Calu3 (cell line): Measurements from ENCODE around the gene SPAG16. TPM values are rescaled to one million over a fixed set of nuclear protein-coding genes. Genes with fewer than 3 reads are reported as not detected.
A peak's percentile ranks its signal among the peaks of the same experiment; 100 is the strongest.

Source experiments
- BruUV-seq: library from RNA; stranded (reverse); fragments of 400-500 nt; replicated peaks from 2 replicates; lab custom pipeline; 2021; lab: Mats Ljungman, UMichigan
- CTCF ChIA-PET: fragments of 300-600 bp; sonication (Branson Sonifier 250); formaldehyde crosslinking; loops from one replicate; lab custom pipeline; 2022; ENCODE audit warnings: antibody characterized with exemption; lab: Charles Lee
- DNase-seq: peaks from one replicate; pipeline ENCODE4 v3.0.0; 2022
- H3K27ac Mint-ChIP-seq: one replicate; pipeline ENCODE4 v1.8.0; 2022; ENCODE audit warnings: mixed read lengths; ENCODE audit not compliant: unreplicated experiment
- H3K27me3 Mint-ChIP-seq: one replicate; pipeline ENCODE4 v1.8.0; 2022; ENCODE audit warnings: mixed read lengths; ENCODE audit not compliant: unreplicated experiment
- H3K36me3 Mint-ChIP-seq: one replicate; pipeline ENCODE4 v1.8.0; 2022; ENCODE audit warnings: mild to moderate bottlenecking, moderate library complexity, mixed read lengths; ENCODE audit not compliant: insufficient read depth, unreplicated experiment
- H3K4me1 Mint-ChIP-seq: one replicate; pipeline ENCODE4 v1.8.0; 2022; ENCODE audit warnings: mild to moderate bottlenecking, low read depth, mixed read lengths; ENCODE audit not compliant: unreplicated experiment
- H3K4me3 Mint-ChIP-seq: one replicate; pipeline ENCODE4 v1.8.0; 2022; ENCODE audit warnings: mild to moderate bottlenecking, low read depth, moderate library complexity, mixed read lengths; ENCODE audit not compliant: unreplicated experiment
- H3K9me3 Mint-ChIP-seq: one replicate; pipeline ENCODE4 v1.8.0; 2022; ENCODE audit warnings: low read depth, mixed read lengths; ENCODE audit not compliant: unreplicated experiment
- CTCF ChIP-seq: fragments of 200-600 bp; IDR thresholded peaks from one replicate; pipeline ENCODE4 v1.8.0; 2022; ENCODE audit warnings: antibody characterized with exemption; ENCODE audit not compliant: unreplicated experiment
- intact Hi-C: fragments of 100-400 bp; cut with micrococcal nuclease; formaldehyde crosslinking; loops from one replicate; pipeline ENCODE4 v1.10.0; 2022; ENCODE audit not compliant: unreplicated experiment
- total RNA-seq: library from RNA; stranded (reverse); gene quantifications from 2 replicates; pipeline ENCODE4 v1.2.3, GENCODE V29; 2022

Gene SPAG16
- total RNA-seq, 1 experiment from 2014 or later, result 30.2 TPM

- Mint-ChIP-seq H3K27ac (peak overlapping the region; percentile 38), H3K27me3 (no peaks in the 10 kb centered on the region), H3K4me3 (no peak overlapping the region), H3K36me3 (peaks cover 9% of the 10 kb centered on the region), H3K4me1 (peaks cover 33% of the 10 kb centered on the region), H3K9me3 (no peaks in the 10 kb centered on the region)
- no peak for TF ChIP-seq CTCF
- intact Hi-C loops, result loop anchor here (10.0 kb wide), 3 partner anchors 381 to 1561 kb away; partner anchors contain the start of gene BARD1
- no peak for DNase-seq
- CTCF ChIA-PET, result no interaction called here
- BruUV-seq, result no TSS peak
These were observed 40.8 kb upstream of the SPAG16 start for GRCh38 chr2:213243189-213244044.

- CTCF ChIA-PET, result no interaction called here
- no peak overlapping the region for H3K27ac Mint-ChIP-seq
- H3K4me3 Mint-ChIP-seq, result no peak overlapping the region
- BruUV-seq, result no TSS peak
- intact Hi-C loops, result loop anchor here (10.0 kb wide), 3 partner anchors 378 to 1558 kb away; partner anchors contain the start of gene BARD1
- peaks cover 27% of the 10 kb centered on the region for H3K4me1 Mint-ChIP-seq
- H3K36me3 Mint-ChIP-seq, result no peaks in the 10 kb centered on the region
- TF ChIP-seq CTCF, result peak; percentile 59
- H3K27me3 Mint-ChIP-seq, result no peaks in the 10 kb centered on the region
- peak; percentile 74 for DNase-seq
- no peaks in the 10 kb centered on the region for H3K9me3 Mint-ChIP-seq
These were observed 37.6 kb upstream of the SPAG16 start for GRCh38 chr2:213246497-213247281.

- no peaks in the 10 kb centered on the region for H3K27me3 Mint-ChIP-seq
- no peak for DNase-seq
- H3K9me3 Mint-ChIP-seq, result no peaks in the 10 kb centered on the region
- no TSS peak for BruUV-seq
- TF ChIP-seq CTCF, result no peak
- CTCF ChIA-PET, result no interaction called here
- H3K27ac Mint-ChIP-seq, result no peak overlapping the region
- peaks cover 25% of the 10 kb centered on the region for H3K4me1 Mint-ChIP-seq
- no peak overlapping the region for H3K4me3 Mint-ChIP-seq
- intact Hi-C loops, result loop anchor here (10.0 kb wide), 3 partner anchors 377 to 1557 kb away; partner anchors contain the start of gene BARD1
- H3K36me3 Mint-ChIP-seq, result no peaks in the 10 kb centered on the region
These were observed 36.7 kb upstream of the SPAG16 start for GRCh38 chr2:213247566-213247965.

GRCh38 chr2:213248637-213249036, 35.6 kb upstream of the SPAG16 start:
- DNase-seq, result peak; percentile 7
- no peak for TF ChIP-seq CTCF
- Mint-ChIP-seq H3K27me3 (no peaks in the 10 kb centered on the region), H3K36me3 (no peaks in the 10 kb centered on the region), H3K4me1 (peaks cover 18% of the 10 kb centered on the region), H3K27ac (no peak overlapping the region), H3K9me3 (no peaks in the 10 kb centered on the region), H3K4me3 (no peak overlapping the region)
- CTCF ChIA-PET, result no interaction called here
- no TSS peak for BruUV-seq
- intact Hi-C loops, result loop anchor here (10.0 kb wide), 3 partner anchors 376 to 1556 kb away; partner anchors contain the start of gene BARD1
